Tibial artery (tissue), 4 donors: ENCODE results near the gene BCAR3.

Experiments
- DNase-seq, 2 donors: peaks; one replicate each; pipeline ENCODE4 v3.0.0-alpha.2; 2019
- H3K27ac ChIP-seq, 2 donors: fragments of 200-600 bp; sonication (generic) in 1 of 2; 1 replicate in 1 of 2; 2 replicates in 1 of 2; pipeline ENCODE4 v1.5.1; 2018 to 2019; ENCODE audit warnings: mild to moderate bottlenecking in 1 of 2
- H3K27me3 ChIP-seq, 2 donors: fragments of 200-600 bp; sonication (generic) in 1 of 2; one replicate each; pipeline versions ENCODE4 v1.5.1 to v1.6.0; 2016 to 2019
- H3K36me3 ChIP-seq, 3 donors: fragments of 200-600 bp; sonication (generic) in 2 of 3; one replicate each; pipeline ENCODE4 v1.5.1; 2016 to 2019; ENCODE audit warnings: mild to moderate bottlenecking in 2 of 3
- H3K4me1 ChIP-seq, 4 donors: fragments of 200-600 bp; sonication (generic) in 2 of 4; 1 replicate in 3 of 4; 2 replicates in 1 of 4; pipeline ENCODE4 v1.5.1; 2016 to 2019
- H3K4me3 ChIP-seq, 2 donors: fragments of 200-600 bp; sonication (generic) in 1 of 2; 1 replicate in 1 of 2; 2 replicates in 1 of 2; pipeline ENCODE4 v1.5.1; 2018 to 2019; ENCODE audit warnings: mild to moderate bottlenecking in 2 of 2
- H3K9me3 ChIP-seq, 3 donors: fragments of 200-600 bp; sonication (generic) in 1 of 3; one replicate each; pipeline ENCODE4 v1.5.1; 2016 to 2019
- intact Hi-C: fragments of 100-400 bp; cut with DNase I; formaldehyde crosslinking; loops from one replicate; pipeline ENCODE4 v1.15.0; 2023; ENCODE audit warnings: low total_unique reads
- TF ChIP-seq, protein P1 (sequence below), 2 experiments: fragments of 200-600 bp in 1 of 2; fragments of 450-650 bp in 1 of 2; IDR thresholded peaks; one replicate each; pipeline ENCODE4 v1.5.1; 2017 to 2019; ENCODE audit warnings: antibody characterized with exemption in 2 of 2, mild to moderate bottlenecking in 1 of 2, moderate library complexity in 1 of 2

The BCAR3 gene

DNA sequence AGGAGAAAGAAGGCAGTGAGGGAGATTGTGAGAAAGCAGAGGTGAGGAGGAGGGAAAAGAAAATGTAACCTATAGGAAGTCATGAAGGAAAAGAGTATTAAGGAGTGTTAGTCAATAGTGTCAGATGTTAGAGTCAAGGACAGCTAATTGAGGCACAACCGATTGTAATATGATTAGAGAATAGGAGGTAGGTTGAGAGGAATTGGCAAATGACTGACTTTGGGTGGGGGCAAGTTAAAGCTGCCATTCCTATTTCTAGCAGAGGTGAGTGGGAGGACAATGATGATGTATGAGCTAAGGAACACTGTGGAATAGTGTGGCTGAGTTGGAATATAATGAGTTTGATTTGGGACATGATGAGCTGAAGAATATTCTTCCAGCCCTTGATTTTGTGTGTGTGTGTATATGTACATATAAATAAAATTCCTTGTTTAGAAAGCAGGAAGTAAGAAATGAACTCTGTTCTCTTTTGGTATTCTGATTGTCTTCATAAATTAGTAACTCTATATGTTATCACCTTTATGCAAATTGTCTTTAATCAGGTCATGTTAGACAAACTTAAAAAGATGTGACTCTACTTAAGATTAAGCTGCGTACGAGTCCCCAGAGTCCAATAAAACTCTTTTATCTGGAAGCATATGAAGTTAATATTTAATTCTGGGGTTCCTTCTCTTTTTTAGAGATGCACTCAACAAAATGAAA, 135.3 kb downstream of the BCAR3 start:
- TF ChIP-seq, protein P1, sequence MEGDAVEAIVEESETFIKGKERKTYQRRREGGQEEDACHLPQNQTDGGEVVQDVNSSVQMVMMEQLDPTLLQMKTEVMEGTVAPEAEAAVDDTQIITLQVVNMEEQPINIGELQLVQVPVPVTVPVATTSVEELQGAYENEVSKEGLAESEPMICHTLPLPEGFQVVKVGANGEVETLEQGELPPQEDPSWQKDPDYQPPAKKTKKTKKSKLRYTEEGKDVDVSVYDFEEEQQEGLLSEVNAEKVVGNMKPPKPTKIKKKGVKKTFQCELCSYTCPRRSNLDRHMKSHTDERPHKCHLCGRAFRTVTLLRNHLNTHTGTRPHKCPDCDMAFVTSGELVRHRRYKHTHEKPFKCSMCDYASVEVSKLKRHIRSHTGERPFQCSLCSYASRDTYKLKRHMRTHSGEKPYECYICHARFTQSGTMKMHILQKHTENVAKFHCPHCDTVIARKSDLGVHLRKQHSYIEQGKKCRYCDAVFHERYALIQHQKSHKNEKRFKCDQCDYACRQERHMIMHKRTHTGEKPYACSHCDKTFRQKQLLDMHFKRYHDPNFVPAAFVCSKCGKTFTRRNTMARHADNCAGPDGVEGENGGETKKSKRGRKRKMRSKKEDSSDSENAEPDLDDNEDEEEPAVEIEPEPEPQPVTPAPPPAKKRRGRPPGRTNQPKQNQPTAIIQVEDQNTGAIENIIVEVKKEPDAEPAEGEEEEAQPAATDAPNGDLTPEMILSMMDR (IDR thresholded peaks at IDR 0.05) = no peak
- Histone ChIP-seq H3K4me3 (no peak overlapping the region), H3K36me3 (peaks cover 0 to 3% (median 0%) of the 10 kb centered on the region in 3 donors), H3K9me3 (no peaks in the 10 kb centered on the region), H3K4me1 (no peaks in the 10 kb centered on the region), H3K27ac (no peak overlapping the region), H3K27me3 (no peaks in the 10 kb centered on the region)
- DNase-seq = no peak
- intact Hi-C loops = no loop called here

DNA sequence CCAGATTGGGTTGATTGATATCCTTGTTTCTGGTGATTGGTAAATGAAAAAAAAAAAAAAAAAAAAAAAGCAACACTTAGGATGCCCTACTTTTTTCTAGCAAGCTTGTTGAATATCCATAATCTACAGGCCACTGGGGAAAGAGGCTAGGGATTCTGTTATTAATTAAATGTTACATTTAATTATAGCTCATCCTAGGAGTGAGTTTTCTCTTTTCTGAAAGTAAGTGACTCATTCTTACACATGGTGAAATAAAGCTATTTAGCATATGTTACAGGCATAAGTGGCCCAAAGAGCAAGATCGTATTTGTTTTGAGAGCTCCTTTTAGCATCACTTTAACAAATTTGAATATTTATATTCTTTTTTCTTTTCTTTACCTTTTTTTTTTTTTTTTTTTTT, 139.2 kb downstream of the BCAR3 start:
- H3K27me3 ChIP-seq = no peaks in the 10 kb centered on the region
- intact Hi-C loops = no loop called here
- no peaks in the 10 kb centered on the region for H3K9me3 ChIP-seq
- H3K4me1 ChIP-seq = no peaks in the 10 kb centered on the region
- no peak overlapping the region for H3K4me3 ChIP-seq
- no peak overlapping the region for H3K27ac ChIP-seq
- TF ChIP-seq, protein P1 (IDR thresholded peaks at IDR 0.05) = no peak
- H3K36me3 ChIP-seq = peaks cover 0 to 3% (median 0%) of the 10 kb centered on the region in 3 donors
- DNase-seq = no peak

GRCh38 chr1:93541045-93541444, 140.6 kb downstream of the BCAR3 start:
- Histone ChIP-seq H3K36me3 (no peaks in the 10 kb centered on the region), H3K4me1 (no peaks in the 10 kb centered on the region), H3K27ac (no peak overlapping the region), H3K9me3 (no peaks in the 10 kb centered on the region), H3K27me3 (no peaks in the 10 kb centered on the region), H3K4me3 (no peak overlapping the region)
- no peak for DNase-seq
- TF ChIP-seq, protein P1 (IDR thresholded peaks at IDR 0.05) = no peak
- intact Hi-C loops = no loop called here

DNA sequence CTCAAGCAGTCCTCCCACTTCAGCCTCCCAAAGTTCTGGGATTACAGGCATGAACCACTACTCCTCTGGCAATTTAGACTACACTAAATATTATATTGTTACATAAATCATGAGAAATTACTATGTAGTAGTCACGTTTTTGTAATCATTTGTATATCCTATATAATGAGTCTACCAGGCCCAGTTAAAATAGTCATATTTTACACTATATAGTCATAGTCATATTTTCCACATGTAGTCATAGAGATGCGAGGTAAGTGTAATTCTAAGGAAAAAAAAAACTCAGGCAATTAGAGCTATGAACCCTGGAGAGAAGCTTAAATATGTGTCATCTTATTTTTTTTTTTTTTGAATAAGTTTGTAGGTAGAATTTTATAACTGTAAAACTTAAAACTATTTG, 143.7 kb downstream of the BCAR3 start:
- DNase-seq = no peak
- H3K36me3 ChIP-seq = no peaks in the 10 kb centered on the region
- no peak overlapping the region for H3K4me3 ChIP-seq
- H3K4me1 ChIP-seq = no peaks in the 10 kb centered on the region
- no peaks in the 10 kb centered on the region for H3K27me3 ChIP-seq
- intact Hi-C loops = no loop called here
- H3K9me3 ChIP-seq = no peaks in the 10 kb centered on the region
- no peak overlapping the region for H3K27ac ChIP-seq
- TF ChIP-seq, protein P1 (IDR thresholded peaks at IDR 0.05) = no peak

- no peak overlapping the region for H3K27ac ChIP-seq
- H3K4me1 ChIP-seq = no peaks in the 10 kb centered on the region
Measured at GRCh38 chr1:93537396-93537795, 144.2 kb downstream of the BCAR3 start.

More at GRCh38 chr1:93537396-93537795, 144.2 kb downstream of the BCAR3 start:
- Histone ChIP-seq H3K36me3 (no peaks in the 10 kb centered on the region), H3K27me3 (no peaks in the 10 kb centered on the region), H3K9me3 (no peaks in the 10 kb centered on the region), H3K4me3 (no peak overlapping the region)
- DNase-seq = no peak
- TF ChIP-seq, protein P1 (IDR thresholded peaks at IDR 0.05) = no peak
- intact Hi-C loops = no loop called here
